CD4-positive, alpha-beta T cell treated with Interleukin-15 for 1 hour (primary cell): ENCODE data around the gene CAMK1D.

Source experiments
- DNase-seq: peaks from one replicate; pipeline ENCODE4 v3.0.0-alpha.2; 2020

CAMK1D gene

GRCh38 chr10:12406764-12407400 is 57.5 kb downstream of the CAMK1D start:
- DNase-seq: no peak

GRCh38 chr10:12408472-12408871 is 59.1 kb downstream of the CAMK1D start:
- DNase-seq: no peak

GRCh38 chr10:12409161-12409560 is 59.8 kb downstream of the CAMK1D start:
- DNase-seq: no peak

GRCh38 chr10:12409613-12410012 is 60.3 kb downstream of the CAMK1D start:
- no peak for DNase-seq

GRCh38 chr10:12412666-12413368 is 63.5 kb downstream of the CAMK1D start:
- DNase-seq: no peak

GRCh38 chr10:12413369-12413711 is 64.0 kb downstream of the CAMK1D start:
- DNase-seq: no peak

- DNase-seq: no peak
Observed at GRCh38 chr10:12414278-12414989, 65.1 kb downstream of the CAMK1D start.

- no peak for DNase-seq
Observed at GRCh38 chr10:12416344-12417050, 67.2 kb downstream of the CAMK1D start.

GRCh38 chr10:12417331-12417730 is 68.0 kb downstream of the CAMK1D start:
- no peak for DNase-seq

GRCh38 chr10:12418000-12418399 is 68.7 kb downstream of the CAMK1D start:
- no peak for DNase-seq

GRCh38 chr10:12418725-12419261 is 69.4 kb downstream of the CAMK1D start:
- DNase-seq: no peak

GRCh38 chr10:12419262-12419847 is 70.0 kb downstream of the CAMK1D start:
- no peak for DNase-seq

- DNase-seq: no peak
Observed at GRCh38 chr10:12420530-12421120, 71.3 kb downstream of the CAMK1D start.

- DNase-seq: no peak
Observed at GRCh38 chr10:12422189-12422588, 72.8 kb downstream of the CAMK1D start.

GRCh38 chr10:12423896-12424295 is 74.5 kb downstream of the CAMK1D start:
- no peak for DNase-seq

- DNase-seq: no peak
Observed at GRCh38 chr10:12427276-12427675, 77.9 kb downstream of the CAMK1D start.

- no peak for DNase-seq
Observed at GRCh38 chr10:12428447-12429135, 79.2 kb downstream of the CAMK1D start.

- DNase-seq: no peak
Observed at GRCh38 chr10:12430406-12430982, 81.1 kb downstream of the CAMK1D start.

GRCh38 chr10:12431151-12432101 is 82.1 kb downstream of the CAMK1D start:
- no peak for DNase-seq
